HepG2 (cell line): ENCODE results near the gene FXN. TPM values are rescaled to one million over a fixed set of nuclear protein-coding genes. Genes with fewer than 3 reads are reported as not detected.

Source experiments
- AHR ChIP-seq: IDR thresholded peaks from 2 replicates; pipeline ENCODE4 v1.6.1; 2018; ENCODE audit warnings: missing genetic modification reagents, missing compliant biosample characterization
- ARNT2 ChIP-seq: sonication (generic); formaldehyde crosslinking; IDR thresholded peaks from 2 replicates; pipeline ENCODE4 v1.8.0; 2022; ENCODE audit warnings: mild to moderate bottlenecking, low read depth, missing genetic modification reagents, moderate library complexity
- ARNTL ChIP-seq: sonication (generic); formaldehyde crosslinking; IDR thresholded peaks from 2 replicates; pipeline ENCODE4 v1.4.0; 2020; ENCODE audit warnings: mild to moderate bottlenecking, missing genetic modification reagents
- EP300 ChIP-seq, 3 experiments: sonication (generic) in 1 of 3; formaldehyde crosslinking in 1 of 3; IDR thresholded peaks; 2 replicates each; pipeline versions ENCODE4 v1.5.1 to v1.6.1; 2011 to 2020; ENCODE audit warnings: low read depth in 2 of 3, low read length in 2 of 3, borderline replicate concordance in 1 of 3, improper control_type of control experiment in 1 of 3, mild to moderate bottlenecking in 1 of 3, missing genetic modification reagents in 1 of 3, moderate library complexity in 1 of 3
- FIP1L1 ChIP-seq: fragments of 200-400 bp; formaldehyde crosslinking; IDR thresholded peaks from 2 replicates; pipeline ENCODE4 v1.6.1; 2018; ENCODE audit warnings: low read depth, mild to moderate bottlenecking, low read length, moderate library complexity, borderline replicate concordance; ENCODE audit not compliant: insufficient read depth
- GPBP1L1 ChIP-seq: sonication (generic); formaldehyde crosslinking; IDR thresholded peaks from 2 replicates; pipeline ENCODE4 v1.5.0; 2020; ENCODE audit warnings: mild to moderate bottlenecking, missing genetic modification reagents
- HDAC1 ChIP-seq: sonication (generic); formaldehyde crosslinking; IDR thresholded peaks from 2 replicates; pipeline ENCODE4 v1.5.1; 2020; ENCODE audit warnings: mild to moderate bottlenecking, missing genetic modification reagents
- MXD3 ChIP-seq: IDR thresholded peaks from 2 replicates; pipeline ENCODE4 v1.6.1; 2016; ENCODE audit warnings: mild to moderate bottlenecking, missing biosample characterization, missing genetic modification reagents
- NFE2L1 ChIP-seq: sonication (generic); formaldehyde crosslinking; IDR thresholded peaks from 2 replicates; pipeline ENCODE4 v1.4.0; 2020; ENCODE audit warnings: missing genetic modification reagents, mild to moderate bottlenecking, borderline replicate concordance
- NFYC ChIP-seq: IDR thresholded peaks from 2 replicates; pipeline ENCODE4 v1.6.1; 2016; ENCODE audit warnings: missing genetic modification reagents, missing compliant biosample characterization
- NR1H2 ChIP-seq: sonication (generic); formaldehyde crosslinking; IDR thresholded peaks from 2 replicates; pipeline ENCODE4 v1.8.1; 2022; ENCODE audit warnings: low read depth, missing genetic modification reagents, borderline replicate concordance
- PAF1 ChIP-seq: IDR thresholded peaks from 2 replicates; pipeline ENCODE4 v1.6.1; 2016; ENCODE audit warnings: missing genetic modification reagents, missing compliant biosample characterization
- RFX1 ChIP-seq: fragments of 450-650 bp; IDR thresholded peaks from 2 replicates; pipeline ENCODE4 v1.6.1; 2017
- ZBTB1 ChIP-seq: sonication (generic); formaldehyde crosslinking; IDR thresholded peaks from 2 replicates; pipeline ENCODE4 v1.4.0; 2020; ENCODE audit warnings: missing genetic modification reagents, borderline replicate concordance
- ZBTB10 ChIP-seq: sonication (generic); formaldehyde crosslinking; IDR thresholded peaks from 2 replicates; pipeline ENCODE4 v1.4.0; 2020; ENCODE audit warnings: missing genetic modification reagents, borderline replicate concordance
- ZHX1 ChIP-seq: sonication (generic); formaldehyde crosslinking; IDR thresholded peaks from 2 replicates; pipeline ENCODE4 v1.8.1; 2022; ENCODE audit warnings: low read depth, mild to moderate bottlenecking, missing genetic modification reagents
- ZKSCAN1 ChIP-seq: fragments of 150-350 bp; IDR thresholded peaks from 2 replicates; pipeline ENCODE4 v1.6.1; 2014; ENCODE audit warnings: low read length
- ZNF331 ChIP-seq: sonication (generic); formaldehyde crosslinking; IDR thresholded peaks from 2 replicates; pipeline ENCODE4 v1.4.0; 2020; ENCODE audit warnings: missing genetic modification reagents
- ZNF343 ChIP-seq: sonication (generic); formaldehyde crosslinking; IDR thresholded peaks from 2 replicates; pipeline ENCODE4 v1.4.0; 2020; ENCODE audit warnings: mild to moderate bottlenecking, missing genetic modification reagents
- ZNF460 ChIP-seq: sonication (generic); formaldehyde crosslinking; IDR thresholded peaks from 2 replicates; pipeline ENCODE4 v1.5.1; 2020; ENCODE audit warnings: missing genetic modification reagents, mild to moderate bottlenecking, borderline replicate concordance
- ZNF577 ChIP-seq: sonication (generic); formaldehyde crosslinking; IDR thresholded peaks from 2 replicates; pipeline ENCODE4 v1.4.0; 2020; ENCODE audit warnings: mild to moderate bottlenecking, low read depth, missing genetic modification reagents, borderline replicate concordance
- ZNF580 ChIP-seq: IDR thresholded peaks from 2 replicates; pipeline ENCODE4 v1.6.1; 2016; ENCODE audit warnings: low read depth, borderline replicate concordance
- ZNF629 ChIP-seq: sonication (generic); formaldehyde crosslinking; conservative IDR thresholded peaks from 2 replicates; pipeline ENCODE4 v1.5.0; 2020; ENCODE audit warnings: missing genetic modification reagents
- polyA plus RNA-seq, 8 experiments: library from polyadenylated mRNA; depleted of rRNA in 3 of 8; stranded (reverse) in 7 of 8; unstranded in 1 of 8; fragments of >200 nt; fragmentation: Illumina TruSeq in 4 of 8; extraction: Trizol in 4 of 8; gene quantifications; 2 replicates each; pipeline versions ENCODE4 v1.2.1 to v1.2.3, GENCODE V29; 2011 to 2016; ENCODE audit warnings: low read depth in 4 of 8, missing spikeins in 1 of 8, mixed read lengths in 1 of 8; ENCODE audit not compliant: insufficient read depth in 1 of 8
- total RNA-seq, 5 experiments: library from RNA; depleted of rRNA; stranded (reverse); fragments of >200 nt; fragmentation: Illumina TruSeq; extraction: Trizol; gene quantifications; 2 replicates each; pipeline ENCODE4 v1.2.3, GENCODE V29; 2016; ENCODE audit warnings: low read depth in 1 of 5

FXN gene
- total and polyA plus RNA-seq, 2 of the 13 experiments (the other 11 are each of a cell fraction or from before 2014, with no cell fraction given): 24.1 to 26.0 TPM

- TF ChIP-seq ZBTB10 (CRISPR knock-in tag) (no peak), GPBP1L1 (CRISPR knock-in tag) (no peak), ZNF629 (CRISPR knock-in tag) (no peak), ZNF580 (CRISPR knock-in tag) (no peak), ZNF460 (CRISPR knock-in tag) (no peak), ZHX1 (CRISPR knock-in tag) (no peak), ZNF577 (CRISPR knock-in tag) (no peak), PAF1 (no peak), NR1H2 (CRISPR knock-in tag) (no peak), MXD3 (no peak), ZNF343 (CRISPR knock-in tag) (no peak), HDAC1 (CRISPR knock-in tag) (no peak; the same call in 1 of the 2 replicates), AHR (no peak), NFYC (no peak), RFX1 (no peak), ARNT2 (no peak), ARNTL (CRISPR knock-in tag) (no peak), FIP1L1 (no peak), ZNF331 (CRISPR knock-in tag) (peak; percentile 50; the same call in 1 of the 2 replicates), NFE2L1 (CRISPR knock-in tag) (no peak), ZKSCAN1 (no peak), ZBTB1 (no peak), EP300 (IDR thresholded peaks at IDR 0.05; ENCODE audit: low read depth in 2 of 2, low read length in 2 of 2) (peak in 1 of 2 experiments; percentile 78; a peak in 2 of 4 replicates), EP300 (CRISPR knock-in tag; IDR thresholded peaks at IDR 0.05; ENCODE audit: borderline replicate concordance) (no peak)
These were observed 69.4 kb downstream of the FXN start (continued) for GRCh38 chr9:69104830-69105527.
